OCI-LY7 (cell line): ENCODE data around the gene SELENOI. TPM values are rescaled to one million over a fixed set of nuclear protein-coding genes. Genes with fewer than 3 reads are reported as not detected.
A peak's percentile ranks its signal among the peaks of the same experiment; 100 is the strongest.

Experiments used
- BruUV-seq: library from RNA; stranded (reverse); fragments of 400-500 nt; replicated peaks from 2 replicates; lab custom pipeline; 2021; lab: Mats Ljungman, UMichigan
- CTCF ChIA-PET: fragments of 300-600 bp; sonication (Branson Sonifier 250); formaldehyde crosslinking; loops from one replicate; lab custom pipeline; 2022; ENCODE audit warnings: antibody characterized with exemption; ENCODE audit not compliant: unreplicated experiment; lab: Charles Lee
- POLR2A ChIA-PET: fragments of 300-600 bp; sonication (Branson Sonifier 250); formaldehyde crosslinking; loops from one replicate; lab custom pipeline; 2022; ENCODE audit warnings: antibody characterized with exemption; lab: Charles Lee
- DNase-seq: peaks from one replicate; pipeline ENCODE4 v3.0.0-alpha.2; 2015; ENCODE audit warnings: low spot score
- H2AFZ ChIP-seq: fragments of 200-600 bp; sonication (generic), shearing (Covaris generic); 2 replicates; pipeline ENCODE4 v1.6.1; 2014; ENCODE audit warnings: mild to moderate bottlenecking, antibody characterized with exemption, low read length, moderate library complexity
- H3K27ac ChIP-seq: fragments of 200-600 bp; sonication (generic); 2 replicates; pipeline ENCODE4 v1.5.1; 2014; ENCODE audit warnings: mixed run types, low read depth, mild to moderate bottlenecking, moderate library complexity, low read length, inconsistent platforms; ENCODE audit not compliant: poor library complexity, severe bottlenecking
- H3K36me3 ChIP-seq: fragments of 200-600 bp; sonication (generic); 2 replicates; pipeline ENCODE4 v1.6.1; 2014; ENCODE audit warnings: mild to moderate bottlenecking, antibody characterized with exemption, low read length, moderate library complexity, mixed read lengths; ENCODE audit not compliant: insufficient read depth
- H3K4me1 ChIP-seq: fragments of 200-600 bp; sonication (generic); 2 replicates; pipeline ENCODE4 v1.5.1; 2014; ENCODE audit warnings: mild to moderate bottlenecking, low read length; ENCODE audit not compliant: insufficient read depth, poor library complexity, severe bottlenecking
- H3K4me2 ChIP-seq: fragments of 200-600 bp; sonication (generic); 2 replicates; pipeline ENCODE4 v1.6.1; 2014; ENCODE audit warnings: mild to moderate bottlenecking, low read length
- H3K4me3 ChIP-seq: fragments of 200-600 bp; sonication (generic); 2 replicates; pipeline ENCODE4 v1.5.1; 2014; ENCODE audit warnings: mild to moderate bottlenecking, low read depth, low read length; ENCODE audit not compliant: poor library complexity, severe bottlenecking
- H3K79me2 ChIP-seq: fragments of 200-600 bp; sonication (generic); 2 replicates; pipeline ENCODE4 v1.6.1; 2016; ENCODE audit warnings: low read depth, mild to moderate bottlenecking, low read length, moderate library complexity, mixed read lengths; ENCODE audit not compliant: insufficient read depth
- H3K9me2 ChIP-seq: fragments of 200-600 bp; sonication (generic); 2 replicates; pipeline ENCODE4 v1.6.1; 2016; ENCODE audit warnings: mild to moderate bottlenecking, low read length, mixed read lengths; ENCODE audit not compliant: insufficient read depth
- H3K9me3 ChIP-seq: fragments of 200-600 bp; sonication (generic); 2 replicates; pipeline ENCODE4 v1.6.1; 2014; ENCODE audit warnings: mild to moderate bottlenecking, mixed run types, low read length, mixed read lengths
- H4K20me1 ChIP-seq: fragments of 200-600 bp; sonication (generic); 2 replicates; pipeline ENCODE4 v1.6.1; 2014; ENCODE audit warnings: mild to moderate bottlenecking, antibody characterized with exemption, low read length, moderate library complexity, mixed read lengths; ENCODE audit not compliant: insufficient read depth
- EZH2phosphoT487 ChIP-seq: fragments of 200-600 bp; sonication (generic); IDR thresholded peaks from 2 replicates; pipeline ENCODE4 v1.6.1; 2018; ENCODE audit warnings: low read depth, borderline replicate concordance, mild to moderate bottlenecking, mixed run types, antibody characterized with exemption, low read length, moderate library complexity, mixed read lengths
- intact Hi-C: fragments of 100-400 bp; cut with micrococcal nuclease; formaldehyde crosslinking; loops from one replicate; pipeline ENCODE4 v1.10.0; 2022; ENCODE audit not compliant: unreplicated experiment
- total RNA-seq, 2 experiments: library from RNA; depleted of rRNA in 1 of 2; stranded (reverse); fragments of >200 nt in 1 of 2; shearing (Covaris generic) in 1 of 2; gene quantifications; 2 replicates each; pipeline ENCODE4 v1.2.3, GENCODE V29; 2014 to 2022
- TF ChIP-seq, protein P1 (sequence below): fragments of 200-600 bp; sonication (generic); conservative IDR thresholded peaks from 2 replicates; pipeline ENCODE4 v1.5.1; 2014; ENCODE audit warnings: mild to moderate bottlenecking, antibody characterized with exemption, low read length, moderate library complexity, mixed read lengths

The SELENOI gene
- total RNA-seq, 2 experiments from 2014 or later = 29.0 to 53.1 TPM

DNA sequence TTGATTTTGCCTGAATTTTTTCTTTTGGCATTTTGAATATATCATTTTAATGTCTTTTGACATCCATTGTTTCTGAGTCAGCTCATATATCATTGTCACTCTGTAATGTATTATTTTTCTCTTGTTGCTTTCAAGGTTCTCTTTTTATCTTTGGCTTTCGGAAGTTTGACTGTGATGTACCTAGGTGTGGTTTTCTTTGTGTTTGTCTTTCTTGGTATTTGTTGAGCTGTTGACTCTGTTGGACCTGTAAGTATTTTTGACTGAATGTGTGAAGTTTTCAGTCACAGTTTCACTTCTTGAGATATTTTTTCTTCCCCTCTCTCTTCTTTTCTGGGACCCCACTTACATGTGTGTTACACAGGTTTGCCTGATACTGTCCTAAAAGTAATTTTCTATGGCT lies 30.9 kb downstream of the SELENOI start:
- no peaks in the 10 kb centered on the region; the same call in 1 of the 2 replicates for H3K9me3 ChIP-seq
- CTCF ChIA-PET = no interaction called here
- POLR2A ChIA-PET = no interaction called here
- H4K20me1 ChIP-seq = no peaks in the 10 kb centered on the region
- H3K79me2 ChIP-seq = no peaks in the 10 kb centered on the region; the same call in 1 of the 2 replicates
- H3K4me2 ChIP-seq = no peak overlapping the region
- no peak overlapping the region for H3K4me3 ChIP-seq
- TF ChIP-seq EZH2phosphoT487 = no peak
- TF ChIP-seq, protein P1, sequence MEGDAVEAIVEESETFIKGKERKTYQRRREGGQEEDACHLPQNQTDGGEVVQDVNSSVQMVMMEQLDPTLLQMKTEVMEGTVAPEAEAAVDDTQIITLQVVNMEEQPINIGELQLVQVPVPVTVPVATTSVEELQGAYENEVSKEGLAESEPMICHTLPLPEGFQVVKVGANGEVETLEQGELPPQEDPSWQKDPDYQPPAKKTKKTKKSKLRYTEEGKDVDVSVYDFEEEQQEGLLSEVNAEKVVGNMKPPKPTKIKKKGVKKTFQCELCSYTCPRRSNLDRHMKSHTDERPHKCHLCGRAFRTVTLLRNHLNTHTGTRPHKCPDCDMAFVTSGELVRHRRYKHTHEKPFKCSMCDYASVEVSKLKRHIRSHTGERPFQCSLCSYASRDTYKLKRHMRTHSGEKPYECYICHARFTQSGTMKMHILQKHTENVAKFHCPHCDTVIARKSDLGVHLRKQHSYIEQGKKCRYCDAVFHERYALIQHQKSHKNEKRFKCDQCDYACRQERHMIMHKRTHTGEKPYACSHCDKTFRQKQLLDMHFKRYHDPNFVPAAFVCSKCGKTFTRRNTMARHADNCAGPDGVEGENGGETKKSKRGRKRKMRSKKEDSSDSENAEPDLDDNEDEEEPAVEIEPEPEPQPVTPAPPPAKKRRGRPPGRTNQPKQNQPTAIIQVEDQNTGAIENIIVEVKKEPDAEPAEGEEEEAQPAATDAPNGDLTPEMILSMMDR = no peak
- BruUV-seq = no TSS peak
- no peak overlapping the region for H3K27ac ChIP-seq
- peaks cover 98% of the 10 kb centered on the region for H3K36me3 ChIP-seq
- H3K4me1 ChIP-seq = no peaks in the 10 kb centered on the region
- intact Hi-C loops = no loop called here
- no peak for DNase-seq
- no peak overlapping the region for H2AFZ ChIP-seq
- H3K9me2 ChIP-seq = no peaks in the 10 kb centered on the region

DNA sequence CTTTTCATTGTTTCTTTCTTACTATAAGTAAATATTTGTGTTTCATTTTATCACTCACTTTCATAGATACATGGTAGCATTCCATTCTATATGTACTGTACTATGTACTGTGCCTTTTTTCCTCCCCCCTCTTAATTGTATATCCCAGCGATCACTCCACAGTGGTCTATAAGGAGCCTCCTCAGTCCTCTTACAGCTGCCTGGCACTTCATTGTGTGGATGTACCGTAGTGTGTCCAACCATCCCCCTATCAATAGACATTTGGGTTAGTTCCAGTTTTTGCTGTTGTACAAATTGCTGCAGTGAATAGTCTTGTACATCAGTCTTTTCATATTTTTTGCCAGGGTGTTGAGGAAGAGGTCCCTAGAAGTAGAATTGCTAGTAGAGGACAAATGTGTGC lies 34.3 kb downstream of the SELENOI start:
- Histone ChIP-seq H4K20me1 (no peaks in the 10 kb centered on the region), H3K4me2 (no peak overlapping the region), H3K36me3 (peaks cover 92% of the 10 kb centered on the region), H2AFZ (no peak overlapping the region), H3K27ac (no peak overlapping the region), H3K79me2 (no peaks in the 10 kb centered on the region; the same call in 1 of the 2 replicates), H3K4me3 (no peak overlapping the region), H3K9me3 (no peaks in the 10 kb centered on the region; the same call in 1 of the 2 replicates), H3K4me1 (no peaks in the 10 kb centered on the region), H3K9me2 (no peaks in the 10 kb centered on the region)
- DNase-seq = no peak
- no TSS peak for BruUV-seq
- intact Hi-C loops = no loop called here
- ChIA-PET CTCF (no interaction called here), POLR2A (no interaction called here)
- no peak for TF ChIP-seq EZH2phosphoT487
- TF ChIP-seq, protein P1 = no peak

DNA sequence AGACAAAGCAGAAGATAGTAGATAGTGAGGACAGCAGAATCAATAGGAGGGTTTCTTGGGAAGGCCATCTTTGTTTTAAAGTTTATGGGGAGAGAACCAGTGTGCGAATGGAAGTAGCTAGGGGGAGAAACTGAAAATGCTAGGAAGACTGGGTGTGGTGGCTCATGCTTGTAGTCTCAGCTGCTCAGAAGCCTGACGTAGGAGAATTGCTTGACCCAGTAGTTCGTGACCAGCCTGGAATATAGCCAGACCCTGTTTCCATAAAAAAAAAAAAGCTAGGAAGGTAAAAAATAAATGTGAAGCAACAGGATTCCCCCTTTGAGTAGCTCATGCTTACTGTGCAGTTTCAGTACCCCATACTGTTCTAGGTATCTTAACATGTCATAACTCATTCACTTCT lies 36.6 kb downstream of the SELENOI start:
- Histone ChIP-seq H2AFZ (no peak overlapping the region), H3K9me3 (no peaks in the 10 kb centered on the region), H3K27ac (no peak overlapping the region), H3K79me2 (no peaks in the 10 kb centered on the region; the same call in 1 of the 2 replicates), H3K36me3 (peaks cover 92% of the 10 kb centered on the region), H4K20me1 (no peaks in the 10 kb centered on the region), H3K9me2 (no peaks in the 10 kb centered on the region), H3K4me2 (no peak overlapping the region), H3K4me3 (no peak overlapping the region), H3K4me1 (no peaks in the 10 kb centered on the region)
- no peak for TF ChIP-seq EZH2phosphoT487
- TF ChIP-seq, protein P1 = no peak
- CTCF ChIA-PET = interaction anchor here (0.5 kb wide), 1 partner anchor 25 kb away, joined by 3 read pairs; no protein-coding TSS in a partner anchor
- intact Hi-C loops = no loop called here
- TSS peak; percentile 19 for BruUV-seq
- no peak for DNase-seq
- POLR2A ChIA-PET = interaction anchor here (0.6 to 1.0 kb wide), 2 partner anchors 49 to 460 kb away, joined by 3 to 4 read pairs; no protein-coding TSS in a partner anchor
